ENCODE data around the gene BBS12.

DNA sequence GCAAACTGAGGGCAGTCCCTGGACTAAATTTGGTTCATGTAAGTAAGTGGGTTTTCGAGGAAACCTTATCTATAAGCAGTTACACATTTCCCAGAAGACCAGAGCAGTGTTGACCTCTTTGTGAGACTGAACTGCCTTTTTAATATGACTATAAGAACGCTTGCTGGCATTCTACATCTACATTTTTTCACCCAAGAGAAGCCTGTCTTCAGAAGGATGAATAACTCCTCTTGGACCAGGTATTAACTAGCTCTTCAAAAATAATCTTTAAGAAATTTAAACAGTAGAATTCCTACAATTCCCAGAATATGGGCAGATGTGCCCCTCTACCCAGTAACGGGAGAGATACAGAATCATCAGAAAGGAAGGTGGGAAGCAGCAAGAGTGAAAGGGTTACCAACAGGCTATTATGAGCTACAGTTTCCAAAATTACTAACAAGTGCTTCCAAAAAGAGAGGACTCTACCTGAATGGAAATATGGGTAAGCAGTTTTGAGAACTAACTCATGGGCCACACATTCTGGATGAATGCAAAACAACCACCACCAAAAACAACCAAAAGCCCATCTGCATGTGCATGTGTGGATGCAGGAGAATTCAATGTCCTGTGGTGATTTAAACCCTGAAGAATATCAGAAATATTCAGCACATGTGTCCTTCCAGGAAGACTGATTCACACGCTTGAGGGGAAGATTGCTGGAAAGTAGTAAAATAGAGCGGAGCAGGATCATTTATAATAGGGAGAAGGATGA lies 17.4 kb downstream of the BBS12 start:
- TF ChIP-seq POLR2A (IDR thresholded peaks at IDR 0.05), result no peak
- no peak for TF ChIP-seq POLR2AphosphoS5 (IDR thresholded peaks at IDR 0.05)
- TF ChIP-seq, protein P1, sequence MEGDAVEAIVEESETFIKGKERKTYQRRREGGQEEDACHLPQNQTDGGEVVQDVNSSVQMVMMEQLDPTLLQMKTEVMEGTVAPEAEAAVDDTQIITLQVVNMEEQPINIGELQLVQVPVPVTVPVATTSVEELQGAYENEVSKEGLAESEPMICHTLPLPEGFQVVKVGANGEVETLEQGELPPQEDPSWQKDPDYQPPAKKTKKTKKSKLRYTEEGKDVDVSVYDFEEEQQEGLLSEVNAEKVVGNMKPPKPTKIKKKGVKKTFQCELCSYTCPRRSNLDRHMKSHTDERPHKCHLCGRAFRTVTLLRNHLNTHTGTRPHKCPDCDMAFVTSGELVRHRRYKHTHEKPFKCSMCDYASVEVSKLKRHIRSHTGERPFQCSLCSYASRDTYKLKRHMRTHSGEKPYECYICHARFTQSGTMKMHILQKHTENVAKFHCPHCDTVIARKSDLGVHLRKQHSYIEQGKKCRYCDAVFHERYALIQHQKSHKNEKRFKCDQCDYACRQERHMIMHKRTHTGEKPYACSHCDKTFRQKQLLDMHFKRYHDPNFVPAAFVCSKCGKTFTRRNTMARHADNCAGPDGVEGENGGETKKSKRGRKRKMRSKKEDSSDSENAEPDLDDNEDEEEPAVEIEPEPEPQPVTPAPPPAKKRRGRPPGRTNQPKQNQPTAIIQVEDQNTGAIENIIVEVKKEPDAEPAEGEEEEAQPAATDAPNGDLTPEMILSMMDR (IDR thresholded peaks at IDR 0.05), result no peak

All from prostate gland (tissue), 2 donors.